ENCODE results near the gene GPER1.

GPER1 gene

GRCh38 chr7:1054861-1055450 lies 33.0 kb upstream of the GPER1 start:
- no peak overlapping the region for H3K4me3 ChIP-seq (ENCODE audit: insufficient read depth, low read depth, low read length)
- 89 to 90% methylated on average over 32 of the region's 32 CpGs for WGBS, 2 experiments
- H3K36me3 ChIP-seq (ENCODE audit: control insufficient read depth, insufficient read depth, low read length), result no peaks in the 10 kb centered on the region
- H3K27me3 ChIP-seq (ENCODE audit: control insufficient read depth, insufficient read depth, low read length, poor library complexity, severe bottlenecking), result no peaks in the 10 kb centered on the region
- no peak overlapping the region for H3K27ac ChIP-seq (ENCODE audit: insufficient read depth, low read depth, low read length, poor library complexity, severe bottlenecking)
- H3K9me3 ChIP-seq (ENCODE audit: control insufficient read depth, low read length), result no peaks in the 10 kb centered on the region
- H3K4me1 ChIP-seq (ENCODE audit: control insufficient read depth, insufficient read depth, low read length), result peaks cover 44% of the 10 kb centered on the region

- no peaks in the 10 kb centered on the region for H3K9me3 ChIP-seq (ENCODE audit: control insufficient read depth, low read length)
- peaks cover 50% of the 10 kb centered on the region for H3K4me1 ChIP-seq (ENCODE audit: control insufficient read depth, insufficient read depth, low read length)
- H3K36me3 ChIP-seq (ENCODE audit: control insufficient read depth, insufficient read depth, low read length), result no peaks in the 10 kb centered on the region
- no peaks in the 10 kb centered on the region for H3K27me3 ChIP-seq (ENCODE audit: control insufficient read depth, insufficient read depth, low read length, poor library complexity, severe bottlenecking)
- H3K4me3 ChIP-seq (ENCODE audit: insufficient read depth, low read depth, low read length), result no peak overlapping the region
- 94% methylated on average over 15 of the region's 15 CpGs for WGBS, 2 experiments
- H3K27ac ChIP-seq (ENCODE audit: insufficient read depth, low read depth, low read length, poor library complexity, severe bottlenecking), result no peak overlapping the region
Measured at GRCh38 chr7:1055491-1055955, 32.4 kb upstream of the GPER1 start.

GRCh38 chr7:1055956-1056784 lies 31.7 kb upstream of the GPER1 start:
- Histone ChIP-seq H3K36me3 (ENCODE audit: control insufficient read depth, insufficient read depth, low read length) (no peaks in the 10 kb centered on the region), H3K4me1 (ENCODE audit: control insufficient read depth, insufficient read depth, low read length) (peaks cover 57% of the 10 kb centered on the region), H3K9me3 (ENCODE audit: control insufficient read depth, low read length) (no peaks in the 10 kb centered on the region), H3K4me3 (ENCODE audit: insufficient read depth, low read depth, low read length) (no peak overlapping the region), H3K27ac (ENCODE audit: insufficient read depth, low read depth, low read length, poor library complexity, severe bottlenecking) (no peak overlapping the region), H3K27me3 (ENCODE audit: control insufficient read depth, insufficient read depth, low read length, poor library complexity, severe bottlenecking) (peaks cover 5% of the 10 kb centered on the region)
- 90 to 93% methylated on average over 34 to 36 of the region's 36 CpGs for WGBS, 2 experiments

- Histone ChIP-seq H3K4me3 (ENCODE audit: insufficient read depth, low read depth, low read length) (no peak overlapping the region), H3K27me3 (ENCODE audit: control insufficient read depth, insufficient read depth, low read length, poor library complexity, severe bottlenecking) (peaks cover 6% of the 10 kb centered on the region), H3K36me3 (ENCODE audit: control insufficient read depth, insufficient read depth, low read length) (no peaks in the 10 kb centered on the region), H3K4me1 (ENCODE audit: control insufficient read depth, insufficient read depth, low read length) (peaks cover 61% of the 10 kb centered on the region), H3K9me3 (ENCODE audit: control insufficient read depth, low read length) (no peaks in the 10 kb centered on the region), H3K27ac (ENCODE audit: insufficient read depth, low read depth, low read length, poor library complexity, severe bottlenecking) (no peak overlapping the region)
- WGBS, 2 experiments, result 95 to 96% methylated on average over 27 of the region's 27 CpGs
Measured at GRCh38 chr7:1056785-1057410, 31.0 kb upstream of the GPER1 start.

- no peak overlapping the region for H3K4me3 ChIP-seq (ENCODE audit: insufficient read depth, low read depth, low read length)
- H3K9me3 ChIP-seq (ENCODE audit: control insufficient read depth, low read length), result no peaks in the 10 kb centered on the region
- peaks cover 6% of the 10 kb centered on the region for H3K27me3 ChIP-seq (ENCODE audit: control insufficient read depth, insufficient read depth, low read length, poor library complexity, severe bottlenecking)
- 96% methylated on average over 62 of the region's 62 CpGs for WGBS, 2 experiments
- H3K27ac ChIP-seq (ENCODE audit: insufficient read depth, low read depth, low read length, poor library complexity, severe bottlenecking), result no peak overlapping the region
- no peaks in the 10 kb centered on the region for H3K36me3 ChIP-seq (ENCODE audit: control insufficient read depth, insufficient read depth, low read length)
- H3K4me1 ChIP-seq (ENCODE audit: control insufficient read depth, insufficient read depth, low read length), result peaks cover 54% of the 10 kb centered on the region
Measured at GRCh38 chr7:1057416-1058291, 30.3 kb upstream of the GPER1 start.

- H3K4me1 ChIP-seq (ENCODE audit: control insufficient read depth, insufficient read depth, low read length), result peaks cover 47% of the 10 kb centered on the region
- H3K27ac ChIP-seq (ENCODE audit: insufficient read depth, low read depth, low read length, poor library complexity, severe bottlenecking), result no peak overlapping the region
- H3K4me3 ChIP-seq (ENCODE audit: insufficient read depth, low read depth, low read length), result no peak overlapping the region
- WGBS, 2 experiments, result 93 to 95% methylated on average over 13 of the region's 13 CpGs
- H3K27me3 ChIP-seq (ENCODE audit: control insufficient read depth, insufficient read depth, low read length, poor library complexity, severe bottlenecking), result peaks cover 6% of the 10 kb centered on the region
- H3K9me3 ChIP-seq (ENCODE audit: control insufficient read depth, low read length), result no peaks in the 10 kb centered on the region
- H3K36me3 ChIP-seq (ENCODE audit: control insufficient read depth, insufficient read depth, low read length), result no peaks in the 10 kb centered on the region
Measured at GRCh38 chr7:1058311-1058710, 29.6 kb upstream of the GPER1 start.

- Histone ChIP-seq H3K4me1 (ENCODE audit: control insufficient read depth, insufficient read depth, low read length) (peaks cover 43% of the 10 kb centered on the region), H3K27me3 (ENCODE audit: control insufficient read depth, insufficient read depth, low read length, poor library complexity, severe bottlenecking) (peaks cover 6% of the 10 kb centered on the region), H3K9me3 (ENCODE audit: control insufficient read depth, low read length) (no peaks in the 10 kb centered on the region), H3K27ac (ENCODE audit: insufficient read depth, low read depth, low read length, poor library complexity, severe bottlenecking) (no peak overlapping the region), H3K4me3 (ENCODE audit: insufficient read depth, low read depth, low read length) (no peak overlapping the region), H3K36me3 (ENCODE audit: control insufficient read depth, insufficient read depth, low read length) (no peaks in the 10 kb centered on the region)
- 82 to 84% methylated on average over 10 of the region's 10 CpGs for WGBS, 2 experiments
Measured at GRCh38 chr7:1058821-1059199, 29.1 kb upstream of the GPER1 start.

- H3K4me3 ChIP-seq (ENCODE audit: insufficient read depth, low read depth, low read length), result peak overlapping the region; percentile 18
Measured at GRCh38 chr7:1059200-1060091, 28.5 kb upstream of the GPER1 start.

More at GRCh38 chr7:1059200-1060091, 28.5 kb upstream of the GPER1 start:
- WGBS, 2 experiments, result 7 to 8% methylated on average over 54 to 55 of the region's 55 CpGs
- Histone ChIP-seq H3K36me3 (ENCODE audit: control insufficient read depth, insufficient read depth, low read length) (no peaks in the 10 kb centered on the region), H3K27me3 (ENCODE audit: control insufficient read depth, insufficient read depth, low read length, poor library complexity, severe bottlenecking) (peaks cover 6% of the 10 kb centered on the region), H3K27ac (ENCODE audit: insufficient read depth, low read depth, low read length, poor library complexity, severe bottlenecking) (no peak overlapping the region), H3K9me3 (ENCODE audit: control insufficient read depth, low read length) (no peaks in the 10 kb centered on the region), H3K4me1 (ENCODE audit: control insufficient read depth, insufficient read depth, low read length) (peaks cover 37% of the 10 kb centered on the region)
